Measurements from ENCODE around the gene PITPNB.

Gene PITPNB

DNA sequence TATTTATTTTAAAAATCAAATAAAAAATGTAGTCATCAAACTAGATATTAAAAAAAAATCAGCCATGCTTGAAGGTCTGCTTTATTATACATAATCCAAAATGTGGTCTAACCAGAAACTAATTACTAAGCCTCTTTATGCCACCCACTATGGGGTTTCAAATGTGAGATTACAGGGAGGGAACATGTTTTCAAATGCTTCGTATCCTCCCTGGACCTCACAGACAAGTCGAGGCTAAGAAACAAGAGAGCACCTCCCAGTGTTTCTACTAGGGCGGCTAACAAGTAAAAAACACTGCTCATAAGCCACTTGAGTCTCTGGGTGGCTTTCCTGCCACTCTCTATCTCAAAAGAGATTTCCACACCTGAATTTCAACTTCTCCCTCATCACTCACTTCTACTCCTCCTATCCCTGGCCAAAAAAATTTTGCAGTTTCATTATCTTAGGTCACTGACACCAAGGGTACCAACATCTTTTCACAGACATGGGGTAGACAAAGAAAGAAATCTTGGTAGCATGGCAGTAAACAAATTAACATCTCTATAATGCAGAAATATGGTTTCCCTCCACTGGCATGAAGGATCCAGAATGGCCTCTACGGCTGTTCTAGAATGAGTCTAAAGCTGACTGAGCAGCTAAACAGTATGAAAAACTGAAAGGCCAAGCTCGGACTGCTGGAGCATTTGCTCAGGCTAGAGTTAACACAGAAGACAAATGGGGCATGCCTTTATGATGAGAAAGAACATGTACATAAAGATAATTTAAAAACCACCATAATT is 50.9 kb downstream of the PITPNB start:
- H3K9me3 ChIP-seq (ENCODE audit: low read length) = no peaks in the 10 kb centered on the region
- no peaks in the 10 kb centered on the region for H3K27me3 ChIP-seq (ENCODE audit: control insufficient read depth in 1 of 2, insufficient read depth in 2 of 2, low read length in 2 of 2)
- peaks cover 54% of the 10 kb centered on the region for H3K4me1 ChIP-seq (ENCODE audit: insufficient read depth, low read length)
- peak overlapping the region in 1 of 2 donors; percentile 4 for H3K4me3 ChIP-seq (ENCODE audit: low read depth in 1 of 2, low read length in 2 of 2)
- H3K9ac ChIP-seq (ENCODE audit: low read length) = peak overlapping the region; percentile 9
- H3K27ac ChIP-seq (ENCODE audit: low read depth, low read length) = peak overlapping the region; percentile 71
- H3K36me3 ChIP-seq (ENCODE audit: insufficient read depth, low read length) = peaks cover 12% of the 10 kb centered on the region

DNA sequence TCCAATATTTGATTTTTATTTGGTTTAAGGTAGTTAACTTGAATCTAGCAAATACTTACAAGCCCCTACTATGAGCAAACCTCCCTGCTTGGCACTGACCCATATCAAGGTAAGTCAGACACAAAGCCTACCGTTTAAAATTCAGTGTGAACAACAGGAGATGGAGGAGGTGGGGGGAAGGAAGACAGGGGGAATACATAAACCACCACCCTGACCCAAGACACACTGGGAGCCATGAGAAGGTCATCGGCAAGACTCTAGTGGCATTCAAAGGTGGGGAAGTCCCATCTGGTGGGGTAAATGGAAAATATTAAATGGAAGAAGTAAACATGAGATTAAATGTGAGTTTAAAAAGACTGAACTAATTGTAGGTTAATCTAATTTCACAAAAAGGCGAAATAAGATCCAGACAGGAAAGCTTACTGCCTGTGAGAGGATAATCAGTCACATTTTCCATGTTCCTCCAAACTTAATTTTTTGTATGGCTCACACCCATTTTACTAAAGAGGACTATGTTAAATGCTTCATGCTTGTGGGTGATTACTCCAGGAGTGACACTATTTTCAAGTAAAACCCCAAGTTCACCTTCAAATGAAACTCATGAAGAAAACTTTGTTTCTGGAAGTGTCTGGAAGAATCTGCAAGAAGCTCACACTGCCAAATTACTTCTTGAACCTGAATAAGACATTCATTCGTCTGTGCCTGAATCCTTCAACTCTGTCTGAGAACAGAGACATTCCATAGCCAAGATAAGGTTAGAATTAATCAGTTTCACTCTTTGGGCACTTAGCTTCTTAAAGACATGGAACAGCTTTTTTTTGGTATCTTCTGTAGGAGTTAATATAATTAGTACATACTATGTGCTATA is 51.7 kb downstream of the PITPNB start:
- Histone ChIP-seq H3K4me1 (ENCODE audit: insufficient read depth, low read length) (peaks cover 58% of the 10 kb centered on the region), H3K27me3 (ENCODE audit: control insufficient read depth in 1 of 2, insufficient read depth in 2 of 2, low read length in 2 of 2) (no peaks in the 10 kb centered on the region), H3K36me3 (ENCODE audit: insufficient read depth, low read length) (peaks cover 8% of the 10 kb centered on the region), H3K9me3 (ENCODE audit: low read length) (no peaks in the 10 kb centered on the region), H3K27ac (ENCODE audit: low read depth, low read length) (peak overlapping the region; percentile 72), H3K4me3 (ENCODE audit: low read depth in 1 of 2, low read length in 2 of 2) (no peak overlapping the region), H3K9ac (ENCODE audit: low read length) (no peak overlapping the region)

DNA sequence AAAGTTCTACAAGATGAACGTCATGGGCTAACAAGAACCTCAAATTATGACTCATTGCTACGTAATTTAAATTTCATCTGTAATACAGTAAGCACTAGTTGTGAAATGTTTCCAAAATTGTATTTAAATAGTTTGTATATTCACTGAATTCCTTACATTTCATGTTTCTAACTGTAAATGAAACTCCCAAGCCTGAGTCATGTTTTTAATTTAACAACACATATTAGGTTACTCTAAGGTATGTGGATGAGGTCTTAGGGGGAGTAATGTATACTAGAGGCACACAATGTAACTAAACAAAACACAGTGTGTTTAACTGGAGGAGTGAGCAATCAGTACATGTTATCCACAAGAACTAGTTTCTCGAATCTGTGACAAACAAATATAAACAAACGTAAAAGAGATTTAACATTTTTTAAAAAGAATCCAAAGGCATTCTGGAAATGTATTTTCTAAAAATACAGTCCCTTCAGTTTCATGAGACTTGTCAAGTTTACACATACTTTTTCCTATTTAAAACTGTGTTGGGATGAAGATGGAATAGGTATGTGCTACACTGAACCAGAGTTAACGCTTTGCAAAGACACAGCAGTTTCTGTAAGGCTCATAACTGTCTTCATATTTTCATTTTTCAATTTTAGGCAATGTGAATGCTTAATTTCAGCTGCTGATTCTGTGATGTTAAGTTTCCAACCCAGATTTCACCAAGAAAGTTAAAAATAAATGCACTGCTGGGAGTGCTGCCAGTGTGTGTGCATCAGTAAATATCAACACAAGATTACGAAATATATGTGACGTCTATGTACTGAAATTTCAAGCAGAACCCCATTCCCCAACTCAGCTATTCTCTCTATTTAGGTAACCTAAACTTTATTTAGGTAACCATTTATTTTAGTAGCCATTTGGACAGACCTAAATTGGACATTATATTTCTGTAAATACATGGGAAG is 52.6 kb downstream of the PITPNB start:
- Histone ChIP-seq H3K9me3 (ENCODE audit: low read length) (no peaks in the 10 kb centered on the region), H3K36me3 (ENCODE audit: insufficient read depth, low read length) (peaks cover 2% of the 10 kb centered on the region), H3K27me3 (ENCODE audit: control insufficient read depth in 1 of 2, insufficient read depth in 2 of 2, low read length in 2 of 2) (no peaks in the 10 kb centered on the region), H3K27ac (ENCODE audit: low read depth, low read length) (peak overlapping the region; percentile 61), H3K9ac (ENCODE audit: low read length) (no peak overlapping the region), H3K4me1 (ENCODE audit: insufficient read depth, low read length) (peaks cover 67% of the 10 kb centered on the region), H3K4me3 (ENCODE audit: low read depth in 1 of 2, low read length in 2 of 2) (no peak overlapping the region)

GRCh38 chr22:27865496-27865895 is 53.6 kb downstream of the PITPNB start:
- Histone ChIP-seq H3K4me1 (ENCODE audit: insufficient read depth, low read length) (peaks cover 73% of the 10 kb centered on the region), H3K9ac (ENCODE audit: low read length) (no peak overlapping the region), H3K36me3 (ENCODE audit: insufficient read depth, low read length) (no peaks in the 10 kb centered on the region)

DNA sequence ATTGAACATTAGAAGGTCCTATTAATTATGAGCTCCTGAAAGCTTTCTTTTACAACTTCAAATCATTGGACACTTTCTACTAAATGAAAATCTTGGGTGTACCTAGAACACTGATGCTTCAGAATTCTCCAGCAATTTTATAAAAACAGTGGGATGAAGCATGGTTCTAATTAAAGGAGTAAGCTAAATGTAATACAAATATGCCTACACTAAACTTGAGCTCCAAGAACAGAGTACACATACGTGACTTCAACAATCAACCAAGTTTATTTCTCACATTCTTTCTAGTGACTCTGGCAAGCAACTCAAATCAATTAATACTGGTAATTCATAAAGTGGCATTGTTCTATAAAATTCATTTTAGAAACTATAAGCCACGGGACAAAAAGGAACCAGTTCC is 55.5 kb downstream of the PITPNB start:
- no peaks in the 10 kb centered on the region for H3K9me3 ChIP-seq (ENCODE audit: low read length)
- H3K9ac ChIP-seq (ENCODE audit: low read length) = no peak overlapping the region
- H3K27me3 ChIP-seq (ENCODE audit: control insufficient read depth in 1 of 2, insufficient read depth in 2 of 2, low read length in 2 of 2) = no peaks in the 10 kb centered on the region
- H3K36me3 ChIP-seq (ENCODE audit: insufficient read depth, low read length) = no peaks in the 10 kb centered on the region
- H3K4me3 ChIP-seq (ENCODE audit: low read depth in 1 of 2, low read length in 2 of 2) = no peak overlapping the region
- H3K27ac ChIP-seq (ENCODE audit: low read depth, low read length) = peak overlapping the region; percentile 37
- H3K4me1 ChIP-seq (ENCODE audit: insufficient read depth, low read length) = peaks cover 80% of the 10 kb centered on the region

More at GRCh38 chr22:27865496-27865895, 53.6 kb downstream of the PITPNB start:
- Histone ChIP-seq H3K27ac (ENCODE audit: low read depth, low read length) (peak overlapping the region; percentile 61), H3K9me3 (ENCODE audit: low read length) (no peaks in the 10 kb centered on the region), H3K27me3 (ENCODE audit: control insufficient read depth in 1 of 2, insufficient read depth in 2 of 2, low read length in 2 of 2) (no peaks in the 10 kb centered on the region), H3K4me3 (ENCODE audit: low read depth in 1 of 2, low read length in 2 of 2) (no peak overlapping the region)

GRCh38 chr22:27863001-27863400 is 56.1 kb downstream of the PITPNB start:
- H3K4me1 ChIP-seq (ENCODE audit: insufficient read depth, low read length) = peaks cover 80% of the 10 kb centered on the region
- peak overlapping the region; percentile 37 for H3K27ac ChIP-seq (ENCODE audit: low read depth, low read length)
- peaks cover 2% of the 10 kb centered on the region for H3K36me3 ChIP-seq (ENCODE audit: insufficient read depth, low read length)
- H3K9me3 ChIP-seq (ENCODE audit: low read length) = no peaks in the 10 kb centered on the region
- H3K9ac ChIP-seq (ENCODE audit: low read length) = no peak overlapping the region
- H3K27me3 ChIP-seq (ENCODE audit: control insufficient read depth in 1 of 2, insufficient read depth in 2 of 2, low read length in 2 of 2) = no peaks in the 10 kb centered on the region
- H3K4me3 ChIP-seq (ENCODE audit: low read depth in 1 of 2, low read length in 2 of 2) = no peak overlapping the region

GRCh38 chr22:27859336-27859735 is 59.7 kb downstream of the PITPNB start:
- Histone ChIP-seq H3K4me3 (ENCODE audit: low read depth in 1 of 2, low read length in 2 of 2) (peak overlapping the region in 1 of 2 donors; percentile 21), H3K27ac (ENCODE audit: low read depth, low read length) (peak overlapping the region; percentile 67), H3K9me3 (ENCODE audit: low read length) (no peaks in the 10 kb centered on the region), H3K9ac (ENCODE audit: low read length) (peak overlapping the region; percentile 9), H3K4me1 (ENCODE audit: insufficient read depth, low read length) (peaks cover 66% of the 10 kb centered on the region), H3K36me3 (ENCODE audit: insufficient read depth, low read length) (peaks cover 30% of the 10 kb centered on the region), H3K27me3 (ENCODE audit: control insufficient read depth in 1 of 2, insufficient read depth in 2 of 2, low read length in 2 of 2) (no peaks in the 10 kb centered on the region)

DNA sequence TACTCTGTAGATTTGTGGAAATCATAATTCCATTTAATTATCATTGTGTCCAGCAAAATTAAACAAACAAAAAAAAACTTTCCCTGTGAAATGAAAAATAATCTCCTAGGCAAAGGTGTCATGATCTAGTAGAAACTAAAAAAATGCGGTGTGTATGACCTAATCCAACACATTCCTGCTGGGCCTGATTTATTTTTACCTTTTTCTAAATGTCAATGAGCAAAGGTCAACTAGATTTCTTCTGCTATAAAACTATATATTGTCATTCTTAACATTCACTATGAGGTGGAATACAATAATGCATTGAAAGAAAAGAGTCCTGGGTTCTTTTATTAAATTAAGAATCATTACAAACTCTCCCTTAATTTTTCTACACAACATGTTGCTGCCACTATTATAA is 60.4 kb downstream of the PITPNB start:
- peak overlapping the region; percentile 27 for H3K27ac ChIP-seq (ENCODE audit: low read depth, low read length)
- H3K36me3 ChIP-seq (ENCODE audit: insufficient read depth, low read length) = peaks cover 30% of the 10 kb centered on the region
- no peaks in the 10 kb centered on the region for H3K9me3 ChIP-seq (ENCODE audit: low read length)
- peaks cover 62% of the 10 kb centered on the region for H3K4me1 ChIP-seq (ENCODE audit: insufficient read depth, low read length)
- H3K27me3 ChIP-seq (ENCODE audit: control insufficient read depth in 1 of 2, insufficient read depth in 2 of 2, low read length in 2 of 2) = no peaks in the 10 kb centered on the region
- H3K9ac ChIP-seq (ENCODE audit: low read length) = no peak overlapping the region
- H3K4me3 ChIP-seq (ENCODE audit: low read depth in 1 of 2, low read length in 2 of 2) = peak overlapping the region in 1 of 2 donors; percentile 21

GRCh38 chr22:27857443-27857842 is 61.6 kb downstream of the PITPNB start:
- no peaks in the 10 kb centered on the region for H3K9me3 ChIP-seq (ENCODE audit: low read length)
- H3K4me3 ChIP-seq (ENCODE audit: low read depth in 1 of 2, low read length in 2 of 2) = no peak overlapping the region
- H3K27ac ChIP-seq (ENCODE audit: low read depth, low read length) = peak overlapping the region; percentile 33
- H3K36me3 ChIP-seq (ENCODE audit: insufficient read depth, low read length) = peaks cover 38% of the 10 kb centered on the region
- peaks cover 50% of the 10 kb centered on the region for H3K4me1 ChIP-seq (ENCODE audit: insufficient read depth, low read length)
- H3K27me3 ChIP-seq (ENCODE audit: control insufficient read depth in 1 of 2, insufficient read depth in 2 of 2, low read length in 2 of 2) = no peaks in the 10 kb centered on the region
- no peak overlapping the region for H3K9ac ChIP-seq (ENCODE audit: low read length)

- Histone ChIP-seq H3K4me1 (ENCODE audit: insufficient read depth, low read length) (peaks cover 40% of the 10 kb centered on the region), H3K27ac (ENCODE audit: low read depth, low read length) (no peak overlapping the region), H3K36me3 (ENCODE audit: insufficient read depth, low read length) (peaks cover 40% of the 10 kb centered on the region), H3K4me3 (ENCODE audit: low read depth in 1 of 2, low read length in 2 of 2) (no peak overlapping the region), H3K27me3 (ENCODE audit: control insufficient read depth in 1 of 2, insufficient read depth in 2 of 2, low read length in 2 of 2) (no peaks in the 10 kb centered on the region), H3K9me3 (ENCODE audit: low read length) (no peaks in the 10 kb centered on the region), H3K9ac (ENCODE audit: low read length) (no peak overlapping the region)
These were observed 62.7 kb downstream of the PITPNB start for GRCh38 chr22:27856386-27856785.

DNA sequence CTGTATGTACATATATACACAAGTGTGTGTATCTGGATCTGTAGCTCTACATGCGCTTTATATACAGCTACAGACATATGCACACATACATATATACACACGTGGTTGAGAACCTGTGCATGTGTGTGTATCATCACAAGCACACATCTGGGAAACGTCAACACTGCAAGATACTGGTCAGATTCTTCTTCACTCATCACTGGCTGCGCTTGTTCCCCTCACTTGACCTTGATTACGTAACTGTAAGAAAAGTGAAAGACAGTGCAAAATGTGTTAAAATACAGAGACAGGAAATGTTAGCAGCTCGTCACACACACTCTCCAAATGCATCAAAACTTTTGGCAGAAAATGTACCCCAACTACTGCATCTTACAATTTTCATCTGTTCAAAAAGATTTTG is 65.6 kb downstream of the PITPNB start:
- H3K4me3 ChIP-seq (ENCODE audit: low read depth in 1 of 2, low read length in 2 of 2) = no peak overlapping the region
- H3K36me3 ChIP-seq (ENCODE audit: insufficient read depth, low read length) = peaks cover 54% of the 10 kb centered on the region
- no peaks in the 10 kb centered on the region for H3K9me3 ChIP-seq (ENCODE audit: low read length)
- H3K27me3 ChIP-seq (ENCODE audit: control insufficient read depth in 1 of 2, insufficient read depth in 2 of 2, low read length in 2 of 2) = no peaks in the 10 kb centered on the region
- no peak overlapping the region for H3K9ac ChIP-seq (ENCODE audit: low read length)
- H3K4me1 ChIP-seq (ENCODE audit: insufficient read depth, low read length) = peaks cover 32% of the 10 kb centered on the region
- H3K27ac ChIP-seq (ENCODE audit: low read depth, low read length) = no peak overlapping the region

All from muscle layer of colon (tissue), 2 donors.